ENCODE data around the gene RHBDF2. TPM values are rescaled to one million over a fixed set of nuclear protein-coding genes. Genes with fewer than 3 reads are reported as not detected.

Gene RHBDF2
- 94.0 and 97.1 TPM in 2 replicates for total RNA-seq

GRCh38 chr17:76501018-76501826, at the start of gene RHBDF2:
Gene RHBDF2 (minus strand): TSS chr17:76501423. CDS start chr17:76481524, 19,899 bp downstream.
- intact Hi-C loops (cut with micrococcal nuclease), result loop anchor here (1.0 to 10.0 kb wide), 6 partner anchors 8 to 396 kb away; partner anchors contain the start of genes EXOC7 and UBE2O

GRCh38 chr17:76549539-76549938, 48.3 kb upstream of the RHBDF2 start:
- intact Hi-C loops (cut with micrococcal nuclease), result loop anchor here (5.0 kb wide), 1 partner anchor 247 kb away; no protein-coding TSS in a partner anchor

GRCh38 chr17:76549215-76549518, 47.9 kb upstream of the RHBDF2 start:
- intact Hi-C loops (cut with micrococcal nuclease), result loop anchor here (5.0 kb wide), 1 partner anchor 247 kb away; no protein-coding TSS in a partner anchor

- intact Hi-C loops (cut with micrococcal nuclease), result loop anchor here (5.0 kb wide), 1 partner anchor 246 kb away; no protein-coding TSS in a partner anchor
Observed at GRCh38 chr17:76548378-76549214, 47.4 kb upstream of the RHBDF2 start.

GRCh38 chr17:76547642-76548202, 46.5 kb upstream of the RHBDF2 start:
- intact Hi-C loops (cut with micrococcal nuclease), result loop anchor here (1.0 to 5.0 kb wide), 5 partner anchors 24 to 245 kb away; no protein-coding TSS in a partner anchor

- intact Hi-C loops (cut with micrococcal nuclease), result loop anchor here (1.0 to 5.0 kb wide), 5 partner anchors 24 to 245 kb away; no protein-coding TSS in a partner anchor
Observed at GRCh38 chr17:76547183-76547641, 46.0 kb upstream of the RHBDF2 start.

GRCh38 chr17:76546556-76547182, 45.4 kb upstream of the RHBDF2 start:
- intact Hi-C loops (cut with micrococcal nuclease), result loop anchor here (1.0 to 5.0 kb wide), 5 partner anchors 23 to 244 kb away; no protein-coding TSS in a partner anchor

GRCh38 chr17:76545918-76546555, 44.8 kb upstream of the RHBDF2 start:
- intact Hi-C loops (cut with micrococcal nuclease), result loop anchor here (2.0 to 5.0 kb wide), 2 partner anchors 137 to 244 kb away; no protein-coding TSS in a partner anchor

GRCh38 chr17:76544546-76545365, 43.5 kb upstream of the RHBDF2 start:
- intact Hi-C loops (cut with micrococcal nuclease), result loop anchor here (5.0 kb wide), 1 partner anchor 242 kb away; no protein-coding TSS in a partner anchor

GRCh38 chr17:76543826-76544545, 42.8 kb upstream of the RHBDF2 start:
- intact Hi-C loops (cut with micrococcal nuclease), result no loop called here

- intact Hi-C loops (cut with micrococcal nuclease), result no loop called here
Observed at GRCh38 chr17:76543482-76543825, 42.2 kb upstream of the RHBDF2 start.

- intact Hi-C loops (cut with micrococcal nuclease), result no loop called here
Observed at GRCh38 chr17:76542984-76543383, 41.8 kb upstream of the RHBDF2 start.

- intact Hi-C loops (cut with micrococcal nuclease), result no loop called here
Observed at GRCh38 chr17:76542566-76542971, 41.3 kb upstream of the RHBDF2 start.

- intact Hi-C loops (cut with micrococcal nuclease), result no loop called here
Observed at GRCh38 chr17:76541739-76542454, 40.7 kb upstream of the RHBDF2 start.

GRCh38 chr17:76540381-76541300, 39.4 kb upstream of the RHBDF2 start:
- intact Hi-C loops (cut with micrococcal nuclease), result no loop called here

GRCh38 chr17:76539631-76540271, 38.5 kb upstream of the RHBDF2 start, which contains the start of gene PRCD:
Gene PRCD (plus strand): TSS chr17:76540044. CDS start chr17:76540142, 98 bp downstream.
- intact Hi-C loops (cut with micrococcal nuclease), result no loop called here
